NK-92 (cell line): ENCODE measurements around the gene B4GALT5.
"Not testable (repeated sequence)": the region's sequence is repeated elsewhere in the genome, so short reads cannot be mapped to it uniquely, and the experiment has no call there.

ENCODE experiments used
- DNase-seq: peaks from one replicate; lab custom pipeline; 2025; ENCODE audit not compliant: unreplicated experiment; lab: John Stamatoyannopoulos, UW

The B4GALT5 gene

GRCh38 chr20:49737260-49737659 lies 23.6 kb upstream of the B4GALT5 start:
- DNase-seq: no peak

- DNase-seq: no peak
Observed at GRCh38 chr20:49729780-49730179, 16.1 kb upstream of the B4GALT5 start.

GRCh38 chr20:49727894-49728885 lies 14.5 kb upstream of the B4GALT5 start:
- no peak for DNase-seq

GRCh38 chr20:49727478-49727877 lies 13.8 kb upstream of the B4GALT5 start:
- no peak for DNase-seq

- DNase-seq: no peak
Observed at GRCh38 chr20:49725694-49726093, 12.0 kb upstream of the B4GALT5 start.

- DNase-seq: not testable (repeated sequence)
Observed at GRCh38 chr20:49725224-49725606, 11.5 kb upstream of the B4GALT5 start.

- no peak for DNase-seq
Observed at GRCh38 chr20:49724408-49725223, 10.9 kb upstream of the B4GALT5 start.

- DNase-seq: not testable (repeated sequence)
Observed at GRCh38 chr20:49723758-49724157, 10.1 kb upstream of the B4GALT5 start.

- not testable (repeated sequence) for DNase-seq
Observed at GRCh38 chr20:49721326-49721725, 7.6 kb upstream of the B4GALT5 start.

GRCh38 chr20:49715466-49715865 lies 1.8 kb upstream of the B4GALT5 start:
- DNase-seq: no peak

GRCh38 chr20:49712996-49713752 lies 504 bp downstream of the B4GALT5 start:
- no peak for DNase-seq

GRCh38 chr20:49712646-49712995 lies 1.1 kb downstream of the B4GALT5 start:
- DNase-seq: no peak

- DNase-seq: no peak
Observed at GRCh38 chr20:49712118-49712517, 1.6 kb downstream of the B4GALT5 start.

GRCh38 chr20:49711667-49711987 lies 2.1 kb downstream of the B4GALT5 start:
- DNase-seq: no peak

GRCh38 chr20:49710971-49711666 lies 2.6 kb downstream of the B4GALT5 start:
- DNase-seq: no peak

GRCh38 chr20:49707118-49707517 lies 6.6 kb downstream of the B4GALT5 start:
- DNase-seq: no peak

- DNase-seq: no peak
Observed at GRCh38 chr20:49706630-49707091, 7.0 kb downstream of the B4GALT5 start.

GRCh38 chr20:49705893-49706292 lies 7.8 kb downstream of the B4GALT5 start:
- DNase-seq: not testable (repeated sequence)

GRCh38 chr20:49705358-49705757 lies 8.3 kb downstream of the B4GALT5 start:
- DNase-seq: no peak

- DNase-seq: no peak
Observed at GRCh38 chr20:49704932-49705336, 8.7 kb downstream of the B4GALT5 start.

GRCh38 chr20:49701916-49702315 lies 11.8 kb downstream of the B4GALT5 start:
- no peak for DNase-seq
